GM10266 (cell line): Measurements from ENCODE around the gene KCNJ10.

Source experiments
- DNase-seq: peaks from one replicate; pipeline ENCODE4 v3.0.0; 2012; ENCODE audit errors: extremely low spot score
- CTCF ChIP-seq: IDR thresholded peaks from 2 replicates; pipeline ENCODE4 v1.5.1; 2012; ENCODE audit warnings: mild to moderate bottlenecking, low read depth; ENCODE audit not compliant: control insufficient read depth, insufficient read depth; ENCODE audit errors: missing control alignments

Gene KCNJ10

GRCh38 chr1:160046494-160047110 lies 23.4 kb downstream of the KCNJ10 start:
- DNase-seq: peak; percentile 79
- peak; percentile 65 for TF ChIP-seq CTCF

- no peak for DNase-seq
- no peak for TF ChIP-seq CTCF
Measured at GRCh38 chr1:160045653-160046052, 24.3 kb downstream of the KCNJ10 start.

DNA sequence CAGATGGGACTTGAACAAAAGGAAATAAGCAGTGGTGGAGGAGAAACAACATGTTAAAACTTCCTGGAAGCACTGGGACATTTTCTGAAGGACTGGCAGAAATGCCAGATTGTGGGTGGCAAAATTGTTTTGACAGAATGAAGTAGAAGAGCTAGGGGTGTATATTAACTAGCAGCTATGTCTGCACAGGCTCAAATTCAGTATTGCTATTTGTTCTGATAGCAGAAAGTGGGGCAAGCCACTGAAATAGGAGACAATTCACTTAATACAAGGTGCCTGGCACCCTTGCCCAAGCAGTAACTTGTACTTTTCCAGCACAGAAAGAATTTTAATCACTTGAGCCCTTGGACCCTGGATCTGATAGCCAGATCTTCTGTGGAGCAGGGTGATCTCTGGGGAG lies 26.4 kb downstream of the KCNJ10 start:
- DNase-seq: no peak
- TF ChIP-seq CTCF: no peak

GRCh38 chr1:160040476-160040875 lies 29.5 kb downstream of the KCNJ10 start:
- DNase-seq: no peak
- TF ChIP-seq CTCF: no peak

DNA sequence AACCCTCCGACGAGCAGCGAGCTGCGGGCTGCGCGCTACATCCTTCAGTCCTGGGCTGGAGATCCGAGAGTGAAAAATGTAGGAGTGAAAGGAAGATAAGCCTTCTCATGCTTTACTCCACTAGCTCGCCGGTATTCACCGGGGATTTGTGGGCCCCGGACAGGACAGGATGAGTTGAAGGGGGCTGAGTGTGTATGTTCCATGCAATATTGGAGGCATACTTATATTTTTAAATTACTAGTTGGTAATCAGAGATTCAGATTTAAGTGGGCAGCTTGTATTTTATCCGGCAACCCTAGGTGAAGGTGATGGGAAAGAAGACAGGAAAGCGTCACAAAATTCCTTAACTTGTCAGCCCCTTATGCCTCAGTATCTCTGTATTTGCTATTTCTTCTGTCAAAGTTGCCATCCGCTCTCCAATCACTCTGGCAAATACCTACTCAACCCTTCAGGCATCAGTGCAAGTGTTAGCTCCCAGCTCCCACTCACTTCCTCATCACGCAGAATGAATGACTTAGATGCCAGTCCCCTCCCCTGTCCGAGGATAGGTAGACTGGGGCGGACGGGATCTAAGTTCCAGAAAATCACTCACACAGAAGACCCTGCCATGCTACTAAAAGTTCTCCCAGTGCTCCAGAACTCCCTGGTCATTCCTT lies 37.7 kb downstream of the KCNJ10 start:
- DNase-seq: no peak
- TF ChIP-seq CTCF: no peak

GRCh38 chr1:160031365-160032164 lies 38.4 kb downstream of the KCNJ10 start, which contains the start of gene PIGM:
TSS of gene PIGM (minus strand) at chr1:160031990. CDS start at chr1:160031739, 251 bp downstream.
- peak; percentile 83 for DNase-seq
- no peak for TF ChIP-seq CTCF
